ENCODE results near the gene GALNT17.
"Not testable (repeated sequence)": the region's sequence is repeated elsewhere in the genome, so short reads cannot be mapped to it uniquely, and the experiment has no call there.

The GALNT17 gene

DNA sequence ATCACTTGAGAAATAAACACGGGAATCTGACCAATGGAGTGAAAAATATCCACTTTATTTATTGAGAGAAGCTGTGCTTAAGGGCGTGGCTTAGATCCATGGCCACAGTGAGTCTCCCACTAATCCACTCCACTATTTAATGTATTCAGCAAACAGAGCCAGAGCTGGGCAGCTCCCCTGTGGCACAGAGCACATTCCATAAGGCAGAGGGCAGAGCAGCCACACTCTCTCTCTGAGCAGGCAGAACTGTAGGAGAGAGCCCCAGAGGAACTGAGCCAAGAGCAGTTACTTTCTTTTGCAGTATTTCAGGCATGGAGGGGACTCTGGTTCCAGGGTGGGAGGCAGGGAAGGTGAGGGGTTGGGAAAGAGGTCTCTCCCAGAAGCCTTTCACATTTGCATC lies 106.0 kb downstream of the GALNT17 start:
- DNase-seq = no peak

DNA sequence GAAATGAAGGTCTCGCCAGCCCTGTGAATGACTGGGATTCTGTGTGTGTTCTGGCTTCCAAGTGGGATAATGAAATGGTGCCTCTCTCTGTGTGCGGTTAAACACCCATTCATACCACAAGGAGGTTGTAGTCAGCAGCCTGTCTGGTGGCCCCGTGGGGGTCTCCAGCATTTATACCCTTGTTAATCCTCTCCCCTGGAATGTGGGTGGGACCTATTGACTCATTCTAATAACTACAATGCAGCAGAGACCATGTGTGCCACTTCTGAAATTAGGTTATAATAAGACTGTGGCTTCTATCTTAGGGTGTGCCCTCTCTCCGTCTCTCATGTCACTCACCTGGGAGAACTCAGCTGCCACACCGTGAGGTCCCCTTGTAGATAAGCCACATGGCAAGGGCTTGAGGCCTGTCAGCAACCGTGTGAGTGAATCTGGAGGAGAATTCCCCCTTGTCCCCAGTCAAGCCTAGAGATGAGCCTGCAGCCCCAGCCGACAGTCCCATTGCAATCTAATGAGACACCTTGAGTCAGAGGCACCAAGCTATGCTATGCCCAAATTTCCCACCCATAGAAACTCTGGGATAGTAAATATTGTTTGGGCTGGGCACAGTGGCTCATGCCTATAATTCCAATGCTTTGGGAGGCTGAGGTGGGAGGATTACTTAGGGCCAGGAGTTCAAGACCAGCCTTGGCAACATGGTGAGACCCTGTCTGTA lies 106.8 kb downstream of the GALNT17 start:
- no peak for DNase-seq

DNA sequence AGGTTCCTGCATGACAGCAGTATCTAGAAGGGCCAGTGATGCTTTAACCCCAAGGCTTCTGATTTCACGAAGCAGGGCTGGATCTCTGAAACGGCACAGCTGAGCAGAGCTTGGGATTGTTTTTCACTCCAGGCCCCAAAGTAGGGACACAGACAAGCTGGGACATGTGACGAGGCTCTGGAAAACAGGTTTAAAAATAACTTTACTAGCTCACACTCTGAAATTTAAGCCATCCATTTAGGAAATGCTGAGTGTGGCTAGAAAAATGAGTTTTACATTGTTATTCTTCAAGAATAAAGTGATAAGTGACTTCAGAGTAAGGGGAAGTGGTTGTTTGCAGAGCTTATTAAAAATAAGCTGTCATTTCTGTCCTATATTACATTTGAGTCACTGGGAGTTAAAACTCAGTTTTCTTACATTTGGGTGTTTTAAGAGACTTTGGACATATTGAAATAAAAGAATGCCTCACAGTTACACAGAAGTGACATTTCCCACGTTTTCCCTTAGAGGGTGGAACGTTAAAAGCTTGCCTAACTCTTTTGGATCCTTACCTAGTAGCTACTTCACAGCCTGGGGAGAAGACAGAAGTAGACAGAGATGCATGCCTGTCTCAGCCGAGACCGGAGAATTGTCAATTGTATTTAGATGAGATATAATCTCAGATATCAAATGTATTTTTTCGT lies 107.8 kb downstream of the GALNT17 start:
- DNase-seq = no peak

DNA sequence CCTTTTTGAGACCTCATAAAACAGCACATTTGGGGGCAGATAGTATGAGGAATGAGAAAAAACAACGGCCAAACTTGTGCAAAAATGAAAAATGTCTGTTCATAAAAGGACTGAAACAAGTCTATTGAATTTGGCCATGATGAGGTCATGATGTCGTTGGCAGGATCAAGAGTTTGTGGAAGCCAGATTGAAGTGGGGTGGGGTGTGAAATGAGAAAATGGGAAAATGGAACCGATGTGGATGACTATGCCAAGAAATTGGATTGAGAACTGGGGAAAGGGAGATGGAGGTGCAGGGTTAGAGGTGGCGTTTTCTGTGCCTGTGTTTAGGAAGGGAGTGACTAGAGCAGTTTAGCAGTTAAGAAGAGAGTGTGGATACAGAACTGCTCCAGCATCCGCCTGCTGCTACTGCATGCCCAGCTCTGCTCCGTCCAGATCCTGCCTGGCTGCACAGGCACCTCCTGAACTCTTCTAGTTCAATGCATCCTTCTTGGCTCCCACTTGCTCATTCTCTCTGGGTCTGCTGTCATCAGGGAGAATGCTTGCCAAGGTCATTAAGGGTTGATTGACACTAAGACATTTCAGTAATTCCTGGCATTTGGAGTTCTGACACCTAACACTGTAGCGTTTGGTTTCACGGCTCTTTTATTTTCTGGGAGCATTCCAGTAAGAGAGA lies 111.9 kb downstream of the GALNT17 start:
- DNase-seq = no peak

DNA sequence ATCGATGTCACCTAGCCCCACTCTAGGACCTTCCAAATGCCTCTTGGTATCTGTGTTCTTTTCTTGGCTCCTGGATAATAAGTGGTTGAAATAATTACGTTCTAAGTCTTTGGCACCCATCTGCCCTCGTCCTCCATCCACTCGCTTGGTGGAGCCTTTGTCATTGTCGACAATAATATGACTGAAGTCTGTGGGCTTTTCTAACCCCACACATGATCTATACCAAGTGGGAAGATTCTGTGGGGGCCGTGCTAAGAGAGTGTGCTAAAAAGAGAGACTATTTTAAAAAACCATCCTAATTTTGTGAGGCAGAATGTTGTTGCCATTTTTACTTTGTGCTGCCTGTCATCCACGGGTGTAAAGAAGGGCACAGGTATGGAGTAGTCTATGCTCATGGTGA lies 113.1 kb downstream of the GALNT17 start:
- no peak for DNase-seq

DNA sequence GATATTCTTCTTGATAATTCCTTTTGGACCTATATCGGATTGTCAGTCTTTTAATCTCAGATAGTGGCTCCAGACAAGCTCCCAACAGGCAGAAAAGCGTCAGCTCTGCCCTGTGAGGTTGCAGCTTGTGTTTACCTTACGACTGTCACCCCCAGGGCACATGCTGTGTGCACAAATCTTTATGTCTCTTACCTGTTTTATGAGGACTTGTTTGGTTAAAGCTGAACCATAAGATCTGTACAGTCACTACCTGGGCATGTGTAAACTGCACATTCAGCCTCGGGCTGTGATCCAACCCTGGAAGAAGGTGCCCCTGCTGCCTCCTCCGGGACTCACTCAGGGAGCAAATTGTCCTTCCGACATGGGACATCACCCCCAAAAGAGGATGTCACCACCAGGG lies 119.8 kb downstream of the GALNT17 start:
- DNase-seq = no peak

DNA sequence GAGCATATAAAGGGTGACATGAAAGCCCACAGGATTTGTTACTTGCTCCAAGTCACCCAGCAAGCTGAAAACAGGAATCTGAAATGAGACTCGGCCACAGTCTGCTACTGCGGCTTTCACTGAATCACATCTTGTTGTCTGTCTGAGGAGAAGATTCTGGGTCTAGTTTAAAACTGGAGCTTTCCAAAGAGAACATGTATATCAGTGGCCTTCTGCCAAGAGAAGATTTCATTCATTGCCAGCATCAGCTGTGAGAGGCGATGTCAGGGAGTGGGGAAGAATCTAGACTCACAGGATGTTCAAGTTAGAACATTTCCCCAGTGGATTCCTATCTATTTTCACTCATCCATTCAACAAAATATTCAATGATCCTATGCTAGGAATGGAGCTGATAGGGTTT lies 122.8 kb downstream of the GALNT17 start:
- no peak for DNase-seq

DNA sequence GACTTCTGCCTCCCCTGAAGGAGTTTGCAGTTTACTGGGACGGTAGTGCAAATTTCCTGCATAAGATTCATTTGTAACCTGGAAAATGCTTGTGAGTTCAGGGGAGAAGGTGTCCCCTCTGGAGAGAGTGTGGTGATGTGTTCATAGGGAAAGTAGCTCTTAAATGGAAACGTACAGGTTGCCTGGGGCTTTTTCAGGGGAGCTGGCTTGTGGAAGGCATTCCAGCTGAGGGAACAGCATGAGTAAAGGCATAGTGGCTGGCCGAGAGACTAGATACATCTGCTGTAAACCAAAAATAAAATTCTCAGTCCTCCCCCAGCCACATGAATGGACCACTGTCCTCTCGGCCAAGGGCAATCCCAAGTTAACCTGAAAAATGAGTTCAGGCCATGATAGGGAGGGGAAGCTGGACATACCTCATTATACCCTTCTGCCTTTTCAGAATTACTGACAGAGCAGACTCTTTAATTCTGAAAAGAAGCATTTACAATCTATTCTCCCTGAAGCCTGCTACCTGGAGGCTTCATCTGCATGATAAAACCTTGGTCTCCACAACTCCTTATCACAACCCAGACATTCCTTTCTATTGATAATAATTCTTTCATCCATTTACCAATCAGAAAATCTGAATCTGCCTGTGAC lies 123.7 kb downstream of the GALNT17 start:
- no peak for DNase-seq

DNA sequence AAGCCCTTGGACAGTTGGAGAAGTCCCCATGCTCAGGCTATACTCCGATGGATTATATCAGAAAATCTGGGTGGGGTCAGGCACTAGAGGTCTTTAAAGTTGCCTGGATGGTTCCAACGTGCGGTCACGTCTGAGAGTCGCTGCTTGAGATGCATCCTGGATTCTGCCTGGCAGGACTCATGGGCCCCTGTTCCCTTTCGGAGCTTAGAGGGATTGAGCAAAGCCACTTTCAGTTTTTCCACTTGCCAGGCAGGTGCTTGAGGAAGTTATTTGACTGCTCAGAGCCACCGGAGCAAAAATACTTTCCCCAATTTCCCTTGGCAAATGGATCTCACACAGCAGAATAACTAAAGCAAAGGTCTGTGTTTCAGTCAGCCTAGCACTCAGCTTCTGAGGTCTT lies 129.1 kb downstream of the GALNT17 start:
- no peak for DNase-seq

DNA sequence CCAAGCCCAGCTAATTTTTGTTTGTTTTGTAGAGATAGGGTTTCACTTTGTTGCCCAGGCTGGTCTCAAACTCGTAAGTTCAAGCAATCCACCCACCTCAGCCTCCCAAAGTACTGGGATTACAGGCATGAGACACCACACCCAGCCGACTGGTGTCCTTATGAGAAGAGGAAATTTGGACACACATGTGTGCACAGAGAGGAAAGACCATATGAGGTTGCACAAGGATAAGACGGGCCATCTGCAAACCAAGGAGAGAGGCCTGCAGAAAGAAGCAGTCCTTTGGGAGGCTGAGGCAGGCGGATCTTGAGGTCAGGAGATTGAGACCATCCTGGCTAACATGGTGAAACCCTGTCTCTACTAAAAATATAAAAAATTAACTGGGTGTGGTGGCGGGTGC lies 130.9 kb downstream of the GALNT17 start:
- not testable (repeated sequence) for DNase-seq

DNA sequence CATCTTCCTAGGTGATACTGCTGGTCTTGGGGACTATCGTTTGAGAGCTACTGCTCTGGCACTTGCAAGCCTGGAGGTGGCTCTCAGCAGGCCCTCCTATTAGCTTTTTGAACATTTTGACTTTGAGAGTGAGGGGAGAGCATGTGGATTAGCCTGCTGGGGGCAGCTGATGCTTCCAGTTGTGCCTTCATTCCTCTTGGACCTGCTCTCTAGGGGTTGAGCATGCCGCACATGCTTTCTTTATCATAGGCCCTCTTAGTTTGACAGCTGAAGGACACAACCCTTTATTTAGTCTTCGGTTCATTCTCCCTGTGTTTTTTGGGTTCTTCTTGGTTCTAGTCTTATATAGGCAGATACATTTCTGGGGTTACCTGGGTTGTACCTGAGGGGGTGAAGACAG lies 132.1 kb downstream of the GALNT17 start:
- no peak for DNase-seq

DNA sequence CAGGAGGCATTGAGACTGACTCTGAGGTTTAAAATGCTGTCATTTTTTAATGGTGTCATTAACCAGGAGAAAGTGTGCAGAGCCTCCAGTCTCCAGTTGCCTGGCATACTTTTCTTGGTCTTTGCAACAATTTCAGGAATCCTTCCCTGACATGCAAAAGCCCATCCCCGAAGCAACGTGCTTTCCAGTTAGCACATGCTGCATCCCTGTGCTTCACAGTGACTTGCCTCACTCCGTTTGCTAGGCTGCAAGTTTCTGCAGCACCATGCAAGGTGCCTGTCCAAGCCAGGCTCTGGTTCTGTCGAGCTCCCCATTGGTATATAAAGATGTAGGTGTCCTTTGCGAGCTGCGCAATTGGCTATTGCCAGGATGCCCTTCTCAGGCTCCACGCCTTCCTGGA lies 135.0 kb downstream of the GALNT17 start:
- no peak for DNase-seq

DNA sequence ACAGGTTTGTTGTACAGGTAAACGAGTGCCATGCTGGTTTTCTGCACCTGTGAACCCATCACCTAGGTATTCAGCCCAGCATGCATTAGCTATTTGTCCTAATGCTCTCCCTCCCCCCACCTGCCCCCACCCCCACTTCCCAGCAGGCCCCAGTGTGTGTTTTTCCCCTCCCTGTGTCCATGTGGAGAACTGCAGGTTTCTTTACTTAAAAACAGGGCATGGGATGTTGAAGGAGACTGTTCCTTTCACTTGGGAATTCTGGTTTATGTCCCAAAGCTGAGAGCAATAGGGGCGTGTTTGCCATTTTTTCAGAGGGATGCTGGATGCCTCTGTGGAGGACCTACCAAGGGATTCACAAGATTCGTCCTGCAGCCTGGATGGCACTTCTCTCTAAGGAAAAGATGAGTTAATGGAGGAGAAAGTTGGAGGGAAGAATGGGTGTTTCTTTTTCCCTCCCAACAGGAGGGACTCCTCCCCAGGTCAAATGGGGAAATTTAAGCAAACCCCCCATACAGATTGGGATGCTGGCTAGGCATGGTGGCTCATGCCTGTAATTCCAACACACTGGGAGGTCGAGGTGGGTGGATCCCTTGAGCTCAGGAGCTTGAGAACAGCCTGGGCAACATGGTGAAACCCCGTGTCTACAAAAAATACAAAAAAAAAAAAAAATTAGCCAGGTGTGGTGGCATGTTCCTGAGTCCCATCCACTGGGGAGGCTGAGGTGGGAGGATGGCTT lies 136.0 kb downstream of the GALNT17 start:
- no peak for DNase-seq

DNA sequence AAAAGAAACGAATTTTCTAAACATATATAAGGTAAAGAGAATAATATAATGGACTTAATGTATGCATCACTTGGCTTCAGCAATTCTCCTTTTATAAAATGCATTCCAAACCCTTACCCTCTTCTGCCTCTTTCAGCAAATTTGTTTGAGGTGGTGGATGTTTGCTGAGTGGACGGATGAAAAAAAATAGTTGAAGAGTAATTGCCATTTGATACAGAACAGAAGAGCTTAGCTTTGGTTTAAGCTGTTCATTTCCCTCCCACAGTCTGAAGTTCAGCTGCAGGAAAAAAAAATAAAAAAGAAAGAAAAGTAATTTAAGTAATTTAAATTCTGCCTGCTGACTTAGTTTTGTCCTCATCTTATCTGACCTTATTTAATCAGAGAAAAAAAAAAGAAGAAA lies 138.6 kb downstream of the GALNT17 start:
- no peak for DNase-seq

DNA sequence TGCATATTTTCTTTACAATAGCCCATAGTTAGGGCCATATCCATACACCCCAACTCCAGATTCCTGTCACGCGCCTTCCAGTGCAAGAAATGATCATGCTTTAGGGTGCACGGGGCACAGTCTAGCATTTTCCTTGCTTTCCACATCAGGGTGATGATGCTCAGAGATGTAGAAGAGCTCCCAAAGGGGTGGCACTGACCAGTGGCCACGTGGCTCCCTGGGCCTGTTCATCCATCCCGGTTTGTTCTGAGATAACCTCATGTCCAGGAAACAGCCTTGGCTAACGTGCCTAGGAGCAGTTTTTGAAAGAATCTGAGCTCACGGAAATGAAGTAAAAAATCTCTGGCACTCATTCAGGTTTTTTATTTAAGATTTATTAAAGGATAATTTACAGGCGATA lies 139.3 kb downstream of the GALNT17 start:
- DNase-seq = no peak

DNA sequence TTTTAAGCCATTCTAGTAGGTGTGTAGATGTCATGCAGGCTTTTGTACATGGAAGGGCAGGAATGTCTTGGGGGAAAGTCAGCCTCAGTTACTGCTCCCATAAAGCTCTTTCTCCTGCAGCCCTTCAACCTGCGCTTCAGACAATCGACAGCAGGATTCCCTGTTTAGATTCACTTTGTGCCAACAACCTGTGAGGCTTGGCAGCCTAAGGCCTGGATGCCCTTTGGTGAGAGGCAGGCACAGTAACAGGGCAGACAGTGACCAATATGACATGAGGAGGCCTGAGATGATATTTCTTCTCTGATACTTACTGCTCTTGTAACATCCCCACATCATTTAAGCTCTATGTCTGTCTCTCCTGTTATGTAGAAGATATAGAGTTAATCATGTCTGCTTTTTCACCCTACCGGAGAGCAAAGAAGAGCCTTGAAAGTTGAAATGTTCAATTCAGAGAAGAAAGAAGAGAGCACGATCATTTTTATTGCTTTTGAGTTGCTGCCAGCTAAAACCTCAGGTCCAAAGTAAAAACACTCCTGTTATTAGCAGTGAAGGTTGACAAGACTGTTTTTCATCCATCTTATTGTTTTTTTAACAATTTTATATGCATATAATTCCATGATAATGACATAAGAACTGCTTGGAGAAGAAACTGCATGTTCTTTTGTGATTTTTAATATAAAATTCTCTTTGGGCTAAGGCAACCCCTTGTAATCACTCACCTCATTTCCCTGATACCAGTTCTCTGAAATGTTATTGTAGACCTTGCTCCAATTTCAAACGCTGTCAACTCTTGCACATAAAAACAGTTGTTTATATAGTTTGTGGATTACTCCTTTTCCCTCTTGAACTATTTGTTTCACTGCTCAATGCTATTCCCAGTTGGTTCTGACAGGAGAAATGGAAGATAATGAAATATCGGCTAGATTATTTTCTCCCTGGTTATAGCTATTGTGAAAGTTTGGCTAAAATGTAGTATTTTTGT lies 140.9 kb downstream of the GALNT17 start:
- no peak for DNase-seq

DNA sequence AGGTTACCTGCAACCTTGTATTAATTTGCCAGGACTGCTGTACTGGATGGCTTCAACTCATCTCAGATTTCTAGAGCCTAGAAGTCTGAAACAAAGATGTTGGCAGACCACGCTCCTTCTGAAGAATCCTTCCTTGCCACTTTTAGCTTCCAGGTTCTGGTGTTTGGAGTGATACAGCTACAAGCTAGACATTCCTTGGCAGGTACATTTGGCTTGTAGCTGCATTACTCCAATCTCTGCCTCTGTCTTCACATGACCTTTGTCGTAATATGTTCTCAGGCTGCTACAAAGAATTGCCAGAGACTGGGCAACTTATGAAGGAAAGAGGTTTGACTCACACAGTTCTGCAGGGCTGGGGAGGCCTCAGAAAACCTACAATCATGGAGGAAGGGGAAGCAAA lies 146.3 kb downstream of the GALNT17 start:
- no peak for DNase-seq

DNA sequence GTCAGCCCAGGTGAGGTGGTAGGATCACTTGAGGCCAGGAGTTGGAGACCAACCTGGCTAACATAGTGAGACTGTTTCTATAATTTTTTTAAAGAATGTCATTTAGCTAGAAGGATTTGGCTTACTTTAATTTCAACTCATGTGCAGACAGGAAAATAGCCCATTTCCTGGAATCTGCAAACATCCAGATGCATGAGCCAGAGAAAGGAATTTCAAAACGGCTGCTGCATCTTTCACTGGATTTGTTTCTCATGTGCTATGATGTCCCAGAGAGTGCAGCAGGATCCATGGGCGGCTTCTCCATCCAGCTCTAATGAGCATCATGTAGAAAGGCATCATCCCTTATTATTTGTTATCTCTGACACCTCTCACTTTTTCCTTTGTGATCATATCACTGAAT lies 149.3 kb downstream of the GALNT17 start:
- DNase-seq = no peak

DNA sequence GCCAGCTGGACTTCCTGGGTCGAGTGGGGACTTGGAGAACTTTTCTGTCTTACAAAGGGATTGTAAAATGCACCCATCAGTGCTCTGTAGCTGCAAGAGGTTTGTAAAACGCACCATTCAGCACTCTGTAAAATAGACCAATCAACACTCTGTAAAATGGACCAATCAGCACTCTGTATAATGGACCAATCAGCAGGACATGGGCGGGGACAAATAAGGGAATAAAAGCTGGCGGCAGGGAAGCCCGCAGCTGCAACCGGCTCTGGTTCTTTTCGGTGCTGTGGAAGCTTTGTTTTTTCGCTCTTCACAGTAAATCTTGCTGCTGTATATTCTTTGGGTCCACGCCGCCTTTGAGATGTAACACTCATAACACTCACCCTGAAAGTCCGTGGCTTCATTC lies 151.9 kb downstream of the GALNT17 start:
- no peak for DNase-seq

DNA sequence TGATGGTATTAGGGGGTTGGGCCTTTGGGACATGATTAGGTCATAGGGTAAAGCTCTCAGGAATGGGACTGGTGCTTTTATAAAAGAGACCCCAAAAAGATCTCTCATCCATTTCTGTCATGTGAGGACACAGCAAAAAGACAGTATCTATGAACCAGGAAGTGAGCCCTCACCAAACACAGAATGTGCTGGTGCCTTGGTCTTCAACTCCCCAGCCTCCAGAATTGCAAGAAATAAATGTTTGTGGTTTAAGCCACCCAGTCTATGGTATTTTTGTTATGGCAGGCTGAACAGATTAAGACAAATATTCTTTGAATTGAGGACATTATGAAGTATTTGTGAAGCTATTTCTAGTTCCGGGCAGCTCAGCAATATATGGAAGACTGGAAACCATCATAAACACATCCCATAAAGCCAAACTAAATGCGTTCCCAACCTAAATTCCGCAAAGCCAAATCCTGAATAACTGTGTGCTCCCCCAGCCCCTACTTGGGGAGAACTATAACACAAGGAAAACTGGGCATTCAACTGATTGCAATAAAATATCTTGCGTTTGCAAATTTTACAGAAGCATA lies 153.7 kb downstream of the GALNT17 start:
- no peak for DNase-seq

DNA sequence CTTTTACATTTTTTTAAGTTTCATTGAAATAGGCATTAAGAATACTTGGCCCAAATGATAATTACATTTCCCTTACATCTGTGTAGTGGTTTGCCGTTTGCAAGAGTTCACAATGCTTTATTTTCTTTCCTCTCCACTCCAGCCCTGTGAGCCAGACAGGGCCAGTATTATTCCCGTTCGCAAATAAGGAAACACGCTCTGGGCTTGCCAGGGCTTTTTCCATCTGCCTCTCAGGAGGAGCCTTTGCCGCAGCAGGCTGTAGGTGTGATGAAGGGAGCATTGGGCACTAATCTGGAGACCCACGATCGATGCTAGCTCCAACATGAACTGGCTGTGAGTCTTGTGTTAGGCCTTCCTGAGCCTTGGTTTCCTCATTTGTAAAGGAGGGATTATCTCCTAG lies 154.4 kb downstream of the GALNT17 start:
- DNase-seq = no peak

Data from activated effector memory CD4-positive, alpha-beta T cell treated with Interleukin-2 at 50 U/mL for 16 hours (primary cell).